Measurements from ENCODE around the gene TTLL11. TPM values are rescaled to one million over a fixed set of nuclear protein-coding genes. Genes with fewer than 3 reads are reported as not detected.

Gene TTLL11
- total RNA-seq, 4 donors from 2014 or later: 9.1 to 14.6 (median 9.7) TPM

- intact Hi-C loops (cut with DNase I; ENCODE audit: low total_unique reads): no loop called here
- WGBS, 2 donors: 88 to 92% methylated on average over 7 of the region's 7 CpGs
- no peak overlapping the region for H3K4me3 ChIP-seq (ENCODE audit: low read depth, poor library complexity, severe bottlenecking)
- TF ChIP-seq POLR2A (IDR thresholded peaks at IDR 0.05) (no peak), CTCF (IDR thresholded peaks at IDR 0.05) (no peak)
- no peak for DNase-seq (ENCODE audit: low spot score in 2 of 2)
These were observed 42.9 kb downstream of the TTLL11 start for GRCh38 chr9:122050167-122050566.

GRCh38 chr9:122042056-122042455, 51.1 kb downstream of the TTLL11 start:
- no peak overlapping the region for H3K4me3 ChIP-seq (ENCODE audit: low read depth, poor library complexity, severe bottlenecking)
- no peak for DNase-seq (ENCODE audit: low spot score in 2 of 2)
- TF ChIP-seq CTCF (IDR thresholded peaks at IDR 0.05) (no peak), POLR2A (IDR thresholded peaks at IDR 0.05) (no peak)
- intact Hi-C loops (cut with DNase I; ENCODE audit: low total_unique reads): no loop called here
- WGBS, 2 donors: 93 to 97% methylated on average over 7 of the region's 7 CpGs

GRCh38 chr9:122040561-122041242, 52.4 kb downstream of the TTLL11 start:
- TF ChIP-seq POLR2A (IDR thresholded peaks at IDR 0.05) (no peak), CTCF (IDR thresholded peaks at IDR 0.05) (no peak)
- 0 to 95% methylated on average over 1 of the region's 1 CpG for WGBS, 2 donors
- DNase-seq (ENCODE audit: low spot score in 2 of 2): no peak
- intact Hi-C loops (cut with DNase I; ENCODE audit: low total_unique reads): no loop called here
- no peak overlapping the region for H3K4me3 ChIP-seq (ENCODE audit: low read depth, poor library complexity, severe bottlenecking)

- intact Hi-C loops (cut with DNase I; ENCODE audit: low total_unique reads): no loop called here
- WGBS, 2 donors: 95 to 98% methylated on average over 6 of the region's 6 CpGs
- no peak for DNase-seq (ENCODE audit: low spot score in 2 of 2)
- TF ChIP-seq POLR2A (IDR thresholded peaks at IDR 0.05) (no peak), CTCF (IDR thresholded peaks at IDR 0.05) (no peak)
- no peak overlapping the region for H3K4me3 ChIP-seq (ENCODE audit: low read depth, poor library complexity, severe bottlenecking)
These were observed 53.9 kb downstream of the TTLL11 start for GRCh38 chr9:122039234-122039633.

GRCh38 chr9:122036988-122037387, 56.1 kb downstream of the TTLL11 start:
- DNase-seq (ENCODE audit: low spot score in 2 of 2): no peak
- 35 to 42% methylated on average over 1 of the region's 1 CpG for WGBS, 2 donors
- TF ChIP-seq CTCF (IDR thresholded peaks at IDR 0.05) (no peak), POLR2A (IDR thresholded peaks at IDR 0.05) (no peak)
- intact Hi-C loops (cut with DNase I; ENCODE audit: low total_unique reads): no loop called here
- no peak overlapping the region for H3K4me3 ChIP-seq (ENCODE audit: low read depth, poor library complexity, severe bottlenecking)

GRCh38 chr9:122036408-122036807, 56.7 kb downstream of the TTLL11 start:
- 77 to 78% methylated on average over 4 of the region's 4 CpGs for WGBS, 2 donors

More at GRCh38 chr9:122036408-122036807, 56.7 kb downstream of the TTLL11 start:
- intact Hi-C loops (cut with DNase I; ENCODE audit: low total_unique reads): no loop called here
- no peak for DNase-seq (ENCODE audit: low spot score in 2 of 2)
- no peak overlapping the region for H3K4me3 ChIP-seq (ENCODE audit: low read depth, poor library complexity, severe bottlenecking)
- TF ChIP-seq POLR2A (IDR thresholded peaks at IDR 0.05) (no peak), CTCF (IDR thresholded peaks at IDR 0.05) (no peak)
